K562 (cell line): ENCODE measurements around the gene FEN1. TPM values are rescaled to one million over a fixed set of nuclear protein-coding genes. Genes with fewer than 3 reads are reported as not detected.

ENCODE experiments used
- CHD4 ChIP-seq: fragments of 200-600 bp; sonication (generic); IDR thresholded peaks from 3 replicates; pipeline ENCODE4 v1.6.1; 2012; ENCODE audit warnings: low read depth, mild to moderate bottlenecking, mixed read lengths, low read length, inconsistent platforms; ENCODE audit not compliant: insufficient read depth, insufficient replicate concordance, poor library complexity, severe bottlenecking
- HNRNPL ChIP-seq: fragments of 200-400 bp; formaldehyde crosslinking; IDR thresholded peaks from 2 replicates; pipeline ENCODE4 v1.6.1; 2017; ENCODE audit warnings: low read depth, mild to moderate bottlenecking, low read length
- HNRNPUL1 ChIP-seq: fragments of 200-400 bp; formaldehyde crosslinking; IDR thresholded peaks from 2 replicates; pipeline ENCODE4 v1.6.1; 2017; ENCODE audit warnings: low read length
- IRF1 ChIP-seq: sonication (generic); formaldehyde crosslinking; IDR thresholded peaks from 2 replicates; pipeline ENCODE4 v1.8.0; 2022; ENCODE audit warnings: missing genetic modification reagents, mild to moderate bottlenecking, borderline replicate concordance
- JUN ChIP-seq, 2 experiments: sonication (generic) in 1 of 2; formaldehyde crosslinking in 1 of 2; IDR thresholded peaks; 2 replicates each; pipeline versions ENCODE4 v1.6.1 to v1.8.0; 2012 to 2022; ENCODE audit warnings: borderline replicate concordance in 2 of 2, mild to moderate bottlenecking in 2 of 2, improper control_type of control experiment in 1 of 2, low read depth in 1 of 2, low read length in 1 of 2, missing genetic modification reagents in 1 of 2
- KDM4B ChIP-seq, 2 experiments: fragments of 450-650 bp in 1 of 2; sonication (generic) in 1 of 2; IDR thresholded peaks; 2 replicates each; pipeline ENCODE4 v1.6.1; 2016 to 2017; ENCODE audit warnings: borderline replicate concordance in 2 of 2, antibody characterized with exemption in 1 of 2, low read depth in 1 of 2, mild to moderate bottlenecking in 1 of 2
- MYBL2 ChIP-seq, 2 experiments: fragments of 450-650 bp in 1 of 2; sonication (generic) in 1 of 2; formaldehyde crosslinking in 1 of 2; IDR thresholded peaks; 2 replicates each; pipeline versions ENCODE4 v1.6.1 to v1.8.1; 2017 to 2022; ENCODE audit warnings: borderline replicate concordance in 1 of 2, inconsistent platforms in 1 of 2, low read depth in 1 of 2, mild to moderate bottlenecking in 1 of 2, missing genetic modification reagents in 1 of 2, moderate library complexity in 1 of 2
- NFE2L1 ChIP-seq: fragments of 450-650 bp; IDR thresholded peaks from 2 replicates; pipeline ENCODE4 v1.6.1; 2016; ENCODE audit warnings: missing genetic modification characterization, low read depth, mild to moderate bottlenecking, missing compliant biosample characterization, moderate library complexity, borderline replicate concordance
- PHF20 ChIP-seq: fragments of 450-650 bp; IDR thresholded peaks from 2 replicates; pipeline ENCODE4 v1.6.1; 2018; ENCODE audit not compliant: partially characterized antibody
- PKNOX1 ChIP-seq: fragments of 450-650 bp; IDR thresholded peaks from 2 replicates; pipeline ENCODE4 v1.6.1; 2016
- RB1 ChIP-seq: fragments of 450-650 bp; IDR thresholded peaks from 2 replicates; pipeline ENCODE4 v1.6.1; 2017; ENCODE audit warnings: low read depth, mild to moderate bottlenecking
- RFX5 ChIP-seq: IDR thresholded peaks from 2 replicates; pipeline ENCODE4 v1.6.1; 2011; ENCODE audit warnings: low read depth, mild to moderate bottlenecking, improper control_type of control experiment, low read length
- RREB1 ChIP-seq: fragments of 250-450 bp; sonication (Bioruptor Pico); IDR thresholded peaks from 2 replicates; pipeline ENCODE4 v1.4.0; 2020
- SPI1 ChIP-seq: IDR thresholded peaks from 2 replicates; pipeline ENCODE4 v1.6.1; 2011; ENCODE audit warnings: low read depth, low read length, control low read depth, borderline replicate concordance
- SRSF7 ChIP-seq: fragments of 200-400 bp; formaldehyde crosslinking; optimal IDR thresholded peaks from 2 replicates; pipeline ENCODE3; 2017; ENCODE audit warnings: mild to moderate bottlenecking, low read depth, low read length
- USF1 ChIP-seq: sonication (generic); formaldehyde crosslinking; IDR thresholded peaks from 2 replicates; pipeline ENCODE4 v1.9.0; 2022; ENCODE audit warnings: mild to moderate bottlenecking, missing genetic modification reagents
- ZNF140 ChIP-seq: fragments of 250-450 bp; sonication (Bioruptor Pico); IDR thresholded peaks from 2 replicates; pipeline ENCODE4 v1.8.0; 2021; ENCODE audit warnings: moderate library complexity, mild to moderate bottlenecking, inconsistent platforms
- polyA plus RNA-seq, 8 experiments: library from polyadenylated mRNA; depleted of rRNA in 4 of 8; stranded (reverse) in 5 of 8; unstranded in 3 of 8; fragments of >200 nt; fragmentation: Nextera tagmentation in 2 of 8; fragmentation: Illumina TruSeq in 1 of 8; extraction: Ambion mirVana in 2 of 8; extraction: Trizol in 1 of 8; gene quantifications; 2 replicates each; pipeline versions ENCODE4 v1.2.1 to v1.2.3, GENCODE V29; 2011 to 2014; ENCODE audit warnings: inconsistent platforms in 1 of 8, missing spikeins in 1 of 8
- total RNA-seq, 7 experiments: library from RNA; depleted of rRNA in 6 of 7; stranded (reverse); fragments of >200 nt in 6 of 7; fragmentation: Illumina TruSeq in 2 of 7; extraction: Trizol in 2 of 7; gene quantifications; 2 replicates each; pipeline versions ENCODE4 v1.2.1 to v1.2.3, GENCODE V29; 2011 to 2021; ENCODE audit warnings: low replicate concordance in 1 of 7

The FEN1 gene
- total and polyA plus RNA-seq, 9 of the 15 experiments (the other 6 are each of a cell fraction or from before 2014, with no cell fraction given): 58.1 to 156 (median 137) TPM

- TF ChIP-seq RREB1 (CRISPR knock-in tag) (peak; percentile 85; the same call in 1 of the 2 replicates), JUN (IDR thresholded peaks at IDR 0.05; ENCODE audit: borderline replicate concordance, low read depth, low read length) (peak; percentile 40; the same call in 1 of the 2 replicates), JUN (CRISPR knock-in tag; IDR thresholded peaks at IDR 0.05; ENCODE audit: borderline replicate concordance) (0 out of 2 replicates have a peak, but pooled peaks have one; percentile 12), IRF1 (CRISPR knock-in tag) (no peak), HNRNPUL1 (no peak), ZNF140 (CRISPR knock-in tag) (no peak), HNRNPL (peak; percentile 100), PHF20 (no peak), RB1 (peak; percentile 88), KDM4B (IDR thresholded peaks at IDR 0.05; ENCODE audit: borderline replicate concordance in 2 of 2, low read depth in 1 of 2) (peak in 1 of 2 experiments; percentile 84; a peak in 1 of 4 replicates), PKNOX1 (peak; percentile 13; the same call in 1 of the 2 replicates), CHD4 (no peak), USF1 (0 out of 2 replicates have a peak, but pooled peaks have one; percentile 24), SPI1 (no peak), MYBL2 (IDR thresholded peaks at IDR 0.05; ENCODE audit: low read depth) (no peak), MYBL2 (CRISPR knock-in tag; IDR thresholded peaks at IDR 0.05; ENCODE audit: borderline replicate concordance) (no peak), RFX5 (no peak), SRSF7 (no peak), NFE2L1 (no peak)
These were observed 24.2 kb downstream of the FEN1 start, which contains the start of gene FADS1 (continued) for GRCh38 chr11:61816736-61817455.
